ENCODE measurements around the gene FOXP1. TPM values are rescaled to one million over a fixed set of nuclear protein-coding genes. Genes with fewer than 3 reads are reported as not detected.
A peak's percentile ranks its signal among the peaks of the same experiment; 100 is the strongest.

FOXP1 gene
- total RNA-seq, 1 experiment from 2014 or later, result 31.8 TPM

GRCh38 chr3:71121429-71122167 lies 461.9 kb downstream of the FOXP1 start:
- in situ Hi-C loops (cut with HindIII; ENCODE audit: low pct_unique_long_range_greater_than_20kb, low sequenced_read_pairs), result loop anchor here (25.0 kb wide), 1 partner anchor 466 kb away; the partner anchor contains the start of gene FOXP1
- DNase-seq (ENCODE audit: low read depth), result peak; percentile 38

DNA sequence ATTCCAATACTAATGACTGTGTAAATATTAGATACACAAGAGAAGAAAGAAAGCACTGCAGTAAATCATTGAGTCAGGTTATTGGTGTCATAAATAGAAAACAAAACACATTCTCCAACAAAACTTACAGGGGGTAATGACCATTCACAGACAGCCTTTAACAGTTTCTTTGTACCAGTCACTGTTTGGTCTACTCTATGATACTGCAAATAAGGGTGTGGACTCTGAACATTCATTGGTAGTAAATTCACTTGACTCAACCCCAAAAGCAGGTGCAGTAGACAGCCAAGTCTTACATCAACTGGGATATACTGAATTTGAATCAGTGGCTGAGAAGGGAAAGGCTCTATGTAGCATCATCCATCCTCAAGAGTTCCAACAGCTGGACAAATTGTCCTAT lies 463.5 kb downstream of the FOXP1 start:
- in situ Hi-C loops (cut with HindIII; ENCODE audit: low pct_unique_long_range_greater_than_20kb, low sequenced_read_pairs), result loop anchor here (25.0 kb wide), 1 partner anchor 467 kb away; the partner anchor contains the start of gene FOXP1
- no peak for DNase-seq (ENCODE audit: low read depth)

- no peak for DNase-seq (ENCODE audit: low read depth)
- in situ Hi-C loops (cut with HindIII; ENCODE audit: low pct_unique_long_range_greater_than_20kb, low sequenced_read_pairs), result loop anchor here (25.0 kb wide), 1 partner anchor 468 kb away; the partner anchor contains the start of gene FOXP1
These were observed 464.4 kb downstream of the FOXP1 start for GRCh38 chr3:71119171-71119570.

- DNase-seq (ENCODE audit: low read depth), result no peak
- in situ Hi-C loops (cut with HindIII; ENCODE audit: low pct_unique_long_range_greater_than_20kb, low sequenced_read_pairs), result loop anchor here (25.0 kb wide), 1 partner anchor 469 kb away; the partner anchor contains the start of gene FOXP1
These were observed 465.1 kb downstream of the FOXP1 start for GRCh38 chr3:71118436-71118835.

GRCh38 chr3:71117572-71118247 lies 465.8 kb downstream of the FOXP1 start:
- in situ Hi-C loops (cut with HindIII; ENCODE audit: low pct_unique_long_range_greater_than_20kb, low sequenced_read_pairs), result loop anchor here (25.0 kb wide), 1 partner anchor 470 kb away; the partner anchor contains the start of gene FOXP1
- peak; percentile 83 for DNase-seq (ENCODE audit: low read depth)

- no peak for DNase-seq (ENCODE audit: low read depth)
- in situ Hi-C loops (cut with HindIII; ENCODE audit: low pct_unique_long_range_greater_than_20kb, low sequenced_read_pairs), result loop anchor here (25.0 kb wide), 1 partner anchor 473 kb away; the partner anchor contains the start of gene FOXP1
These were observed 468.9 kb downstream of the FOXP1 start for GRCh38 chr3:71114610-71115009.

GRCh38 chr3:71112576-71112975 lies 471.0 kb downstream of the FOXP1 start:
- no peak for DNase-seq (ENCODE audit: low read depth)
- in situ Hi-C loops (cut with HindIII; ENCODE audit: low pct_unique_long_range_greater_than_20kb, low sequenced_read_pairs), result loop anchor here (25.0 kb wide), 1 partner anchor 475 kb away; the partner anchor contains the start of gene FOXP1

- in situ Hi-C loops (cut with HindIII; ENCODE audit: low pct_unique_long_range_greater_than_20kb, low sequenced_read_pairs), result loop anchor here (25.0 kb wide), 1 partner anchor 475 kb away; the partner anchor contains the start of gene FOXP1
- DNase-seq (ENCODE audit: low read depth), result no peak
These were observed 471.6 kb downstream of the FOXP1 start for GRCh38 chr3:71111784-71112440.

DNA sequence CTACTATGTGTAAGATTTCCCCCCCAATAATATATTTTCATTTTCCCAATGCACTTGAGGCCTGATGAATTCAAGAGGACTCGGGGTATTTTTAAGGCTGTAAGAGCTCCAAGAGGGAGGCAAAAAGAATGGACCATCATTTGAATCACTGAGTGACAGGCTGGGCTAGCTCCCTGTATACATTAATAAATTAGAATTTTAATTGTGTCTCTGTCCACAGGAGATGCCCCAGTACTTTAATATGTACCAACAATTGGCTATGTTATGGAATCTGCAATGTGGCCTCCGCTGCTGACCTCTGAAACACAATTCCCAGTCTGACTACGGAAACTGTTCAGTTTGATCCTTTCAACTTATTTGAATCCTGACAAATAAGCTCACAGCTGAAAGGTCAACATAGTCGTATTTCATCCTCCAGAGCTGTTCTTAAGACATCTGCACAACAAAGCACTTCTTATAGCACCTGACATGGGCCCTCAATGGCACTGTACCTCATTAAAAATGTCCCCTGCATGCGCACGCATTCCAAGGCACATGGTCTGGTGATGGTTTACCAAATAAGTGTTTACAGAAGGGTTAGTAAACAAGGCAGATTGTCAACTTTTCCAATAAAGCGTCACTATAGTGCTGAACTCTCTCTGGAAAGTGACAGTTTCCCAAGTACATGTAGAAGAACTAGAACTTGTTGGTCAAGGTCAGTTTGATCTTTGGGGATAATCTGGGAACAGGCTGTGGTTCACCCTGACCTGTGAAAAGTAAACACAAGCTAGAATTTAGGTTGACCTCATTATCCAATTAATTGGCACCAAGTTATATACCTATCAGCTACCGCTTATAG lies 472.9 kb downstream of the FOXP1 start:
- no peak for DNase-seq (ENCODE audit: low read depth)
- in situ Hi-C loops (cut with HindIII; ENCODE audit: low pct_unique_long_range_greater_than_20kb, low sequenced_read_pairs), result loop anchor here (25.0 kb wide), 1 partner anchor 477 kb away; the partner anchor contains the start of gene FOXP1

GRCh38 chr3:71109977-71110285 lies 473.6 kb downstream of the FOXP1 start:
- no peak for DNase-seq (ENCODE audit: low read depth)
- in situ Hi-C loops (cut with HindIII; ENCODE audit: low pct_unique_long_range_greater_than_20kb, low sequenced_read_pairs), result loop anchor here (25.0 kb wide), 1 partner anchor 477 kb away; the partner anchor contains the start of gene FOXP1

GRCh38 chr3:71109241-71109976 lies 474.1 kb downstream of the FOXP1 start:
- in situ Hi-C loops (cut with HindIII; ENCODE audit: low pct_unique_long_range_greater_than_20kb, low sequenced_read_pairs), result loop anchor here (25.0 kb wide), 1 partner anchor 478 kb away; the partner anchor contains the start of gene FOXP1
- peak; percentile 55 for DNase-seq (ENCODE audit: low read depth)

- DNase-seq (ENCODE audit: low read depth), result no peak
- in situ Hi-C loops (cut with HindIII; ENCODE audit: low pct_unique_long_range_greater_than_20kb, low sequenced_read_pairs), result loop anchor here (25.0 kb wide), 1 partner anchor 479 kb away; the partner anchor contains the start of gene FOXP1
These were observed 475.6 kb downstream of the FOXP1 start for GRCh38 chr3:71107926-71108325.

DNA sequence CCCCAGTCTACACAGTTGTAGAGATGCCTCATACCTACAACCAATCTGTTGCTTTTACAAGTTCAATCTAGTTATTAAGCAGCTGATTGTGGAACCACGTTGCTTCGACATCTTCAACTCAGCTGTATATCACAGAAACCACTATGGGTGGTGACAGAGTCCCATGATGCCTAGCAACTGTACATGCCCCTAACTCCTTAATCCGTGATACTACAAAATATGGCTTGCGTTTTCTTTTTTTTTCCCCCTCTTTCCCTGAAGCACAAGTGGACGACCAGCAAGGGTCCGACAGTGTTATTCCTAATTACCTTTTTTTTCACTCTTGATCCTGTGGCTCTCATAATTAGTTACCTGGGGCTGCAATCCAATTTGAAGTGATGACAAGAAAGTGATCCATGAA lies 478.6 kb downstream of the FOXP1 start:
- in situ Hi-C loops (cut with HindIII; ENCODE audit: low pct_unique_long_range_greater_than_20kb, low sequenced_read_pairs), result loop anchor here (25.0 kb wide), 1 partner anchor 482 kb away; the partner anchor contains the start of gene FOXP1
- no peak for DNase-seq (ENCODE audit: low read depth)

DNA sequence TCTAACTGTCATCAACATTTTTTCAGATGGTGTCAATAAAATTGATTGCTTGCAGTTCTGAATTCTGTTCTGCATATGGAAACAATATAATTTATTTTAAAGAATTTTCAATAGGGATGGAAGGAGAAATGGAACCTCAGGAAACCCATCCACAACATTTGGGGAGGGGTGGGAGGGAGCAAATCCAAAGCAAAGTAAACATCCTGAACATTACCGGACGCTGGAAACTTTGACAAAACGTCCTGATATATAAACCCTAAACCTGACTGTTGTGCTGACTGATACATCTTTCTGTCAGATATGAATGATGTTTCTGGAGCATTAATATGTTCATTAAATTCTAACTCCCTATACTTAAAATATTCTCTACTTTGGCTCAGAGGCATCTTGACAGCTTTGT lies 479.0 kb downstream of the FOXP1 start:
- DNase-seq (ENCODE audit: low read depth), result no peak
- in situ Hi-C loops (cut with HindIII; ENCODE audit: low pct_unique_long_range_greater_than_20kb, low sequenced_read_pairs), result loop anchor here (25.0 kb wide), 1 partner anchor 483 kb away; the partner anchor contains the start of gene FOXP1

DNA sequence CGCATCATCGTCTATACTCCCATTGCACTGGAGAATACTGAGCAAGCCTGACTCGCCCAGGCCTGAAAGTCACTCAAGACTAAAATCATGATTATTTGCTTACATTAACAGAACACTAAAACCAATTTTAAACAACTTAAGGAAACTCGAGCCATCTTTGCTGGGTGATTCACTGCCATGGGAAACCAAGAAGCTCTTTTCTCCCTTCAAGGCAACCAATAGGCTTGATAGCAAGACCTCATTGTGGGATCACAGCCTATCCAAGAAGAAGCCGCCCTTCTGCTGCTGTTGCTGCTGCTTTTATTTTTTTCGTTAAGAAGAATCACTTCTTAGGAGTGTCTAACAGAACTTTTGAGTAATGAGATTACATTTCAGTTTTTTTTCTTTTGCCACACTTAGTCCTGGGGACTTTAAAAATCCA lies 479.4 kb downstream of the FOXP1 start:
- peak; percentile 64 for DNase-seq (ENCODE audit: low read depth)

DNA sequence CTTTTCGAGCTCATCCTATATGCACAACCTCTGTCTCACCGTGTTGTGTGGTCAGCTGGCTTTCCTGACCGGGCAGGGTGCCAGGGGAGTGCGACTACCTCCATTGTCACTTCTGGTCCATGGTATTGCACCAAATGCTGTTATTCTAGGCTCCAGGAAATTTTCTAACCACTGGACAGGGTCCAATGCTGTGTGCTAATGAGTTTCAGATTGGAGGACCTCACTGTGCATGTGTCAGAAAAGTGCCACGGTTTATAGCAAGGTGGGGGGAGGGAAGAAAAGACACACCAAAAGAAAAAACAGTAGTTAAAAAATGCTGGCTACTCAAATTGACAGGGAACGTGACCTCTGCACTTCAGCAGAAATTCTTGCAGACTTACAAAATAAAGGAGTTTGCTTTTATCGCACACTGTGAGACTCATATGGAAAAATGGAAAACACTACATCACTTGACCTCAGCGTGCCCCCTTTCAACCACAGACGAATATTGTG lies 480.1 kb downstream of the FOXP1 start:
- peak; percentile 87 for DNase-seq (ENCODE audit: low read depth)
- in situ Hi-C loops (cut with HindIII; ENCODE audit: low pct_unique_long_range_greater_than_20kb, low sequenced_read_pairs), result loop anchor here (25.0 kb wide), 1 partner anchor 484 kb away; the partner anchor contains the start of gene FOXP1

More for the DNA sequence above, 479.4 kb downstream of the FOXP1 start:
- in situ Hi-C loops (cut with HindIII; ENCODE audit: low pct_unique_long_range_greater_than_20kb, low sequenced_read_pairs), result loop anchor here (25.0 kb wide), 1 partner anchor 483 kb away; the partner anchor contains the start of gene FOXP1
